Measurements from ENCODE around the gene APOBEC3B.
"Not testable (repeated sequence)": the region's sequence is repeated elsewhere in the genome, so short reads cannot be mapped to it uniquely, and the experiment has no call there.

Gene APOBEC3B

DNA sequence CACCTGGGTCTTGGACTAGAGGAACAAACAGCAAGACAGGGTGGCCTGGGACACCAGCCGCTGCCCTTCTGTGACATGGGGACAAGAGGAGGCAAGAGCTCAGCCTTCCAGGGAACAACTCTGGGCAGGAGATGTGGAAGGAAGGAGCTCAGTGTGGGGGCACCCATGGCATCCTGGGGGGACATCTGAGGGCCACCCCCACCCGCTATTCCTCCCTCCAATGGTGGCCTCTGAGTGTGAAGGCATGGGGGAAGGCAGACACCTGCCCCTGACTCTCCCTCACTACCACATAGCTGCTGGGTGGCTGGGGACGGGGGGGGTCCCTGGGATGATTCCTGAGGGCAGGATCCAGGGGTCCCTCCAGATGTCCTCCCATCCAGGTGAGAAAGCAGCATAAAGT, 4.5 kb downstream of the APOBEC3B start:
- TF ChIP-seq TSHZ2 (CRISPR knock-in tag; IDR thresholded peaks at IDR 0.05), result no peak
- TF ChIP-seq ARNTL (CRISPR knock-in tag; IDR thresholded peaks at IDR 0.05; ENCODE audit: borderline replicate concordance, low read depth), result no peak
- no peak for TF ChIP-seq TOX (CRISPR knock-in tag; IDR thresholded peaks at IDR 0.05; ENCODE audit: borderline replicate concordance)
- TF ChIP-seq PPARA (CRISPR knock-in tag; IDR thresholded peaks at IDR 0.05; ENCODE audit: borderline replicate concordance), result no peak
- ATAC-seq, result no peak

GRCh38 chr22:38987171-38987895, 5.2 kb downstream of the APOBEC3B start:
- no peak for ATAC-seq
- TF ChIP-seq ZC3H10 (CRISPR knock-in tag; IDR thresholded peaks at IDR 0.05), result no peak
- TF ChIP-seq RARB (CRISPR knock-in tag; IDR thresholded peaks at IDR 0.05), result no peak
- no peak for TF ChIP-seq ESRRG (CRISPR knock-in tag; IDR thresholded peaks at IDR 0.05)
- no peak for TF ChIP-seq ZNF70 (CRISPR knock-in tag; IDR thresholded peaks at IDR 0.05)

GRCh38 chr22:38989466-38989865, 7.3 kb downstream of the APOBEC3B start:
- TF ChIP-seq GLIS3 (CRISPR knock-in tag; IDR thresholded peaks at IDR 0.05) (no peak), SNAI2 (CRISPR knock-in tag; IDR thresholded peaks at IDR 0.05) (no peak), OSR1 (CRISPR knock-in tag; IDR thresholded peaks at IDR 0.05) (no peak), BACH2 (CRISPR knock-in tag; IDR thresholded peaks at IDR 0.05; ENCODE audit: borderline replicate concordance) (no peak), ZC3H10 (CRISPR knock-in tag; IDR thresholded peaks at IDR 0.05) (no peak), ZNF8 (CRISPR knock-in tag; IDR thresholded peaks at IDR 0.05) (no peak), ZFP30 (CRISPR knock-in tag; IDR thresholded peaks at IDR 0.05) (no peak), POU6F1 (CRISPR knock-in tag; IDR thresholded peaks at IDR 0.05; ENCODE audit: borderline replicate concordance, low read depth) (no peak)
- TF ChIP-seq, protein P1, sequence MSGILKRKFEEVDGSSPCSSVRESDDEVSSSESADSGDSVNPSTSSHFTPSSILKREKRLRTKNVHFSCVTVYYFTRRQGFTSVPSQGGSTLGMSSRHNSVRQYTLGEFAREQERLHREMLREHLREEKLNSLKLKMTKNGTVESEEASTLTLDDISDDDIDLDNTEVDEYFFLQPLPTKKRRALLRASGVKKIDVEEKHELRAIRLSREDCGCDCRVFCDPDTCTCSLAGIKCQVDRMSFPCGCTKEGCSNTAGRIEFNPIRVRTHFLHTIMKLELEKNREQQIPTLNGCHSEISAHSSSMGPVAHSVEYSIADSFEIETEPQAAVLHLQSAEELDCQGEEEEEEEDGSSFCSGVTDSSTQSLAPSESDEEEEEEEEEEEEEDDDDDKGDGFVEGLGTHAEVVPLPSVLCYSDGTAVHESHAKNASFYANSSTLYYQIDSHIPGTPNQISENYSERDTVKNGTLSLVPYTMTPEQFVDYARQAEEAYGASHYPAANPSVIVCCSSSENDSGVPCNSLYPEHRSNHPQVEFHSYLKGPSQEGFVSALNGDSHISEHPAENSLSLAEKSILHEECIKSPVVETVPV (CRISPR knock-in tag; IDR thresholded peaks at IDR 0.05), result no peak
- ATAC-seq, result no peak

DNA sequence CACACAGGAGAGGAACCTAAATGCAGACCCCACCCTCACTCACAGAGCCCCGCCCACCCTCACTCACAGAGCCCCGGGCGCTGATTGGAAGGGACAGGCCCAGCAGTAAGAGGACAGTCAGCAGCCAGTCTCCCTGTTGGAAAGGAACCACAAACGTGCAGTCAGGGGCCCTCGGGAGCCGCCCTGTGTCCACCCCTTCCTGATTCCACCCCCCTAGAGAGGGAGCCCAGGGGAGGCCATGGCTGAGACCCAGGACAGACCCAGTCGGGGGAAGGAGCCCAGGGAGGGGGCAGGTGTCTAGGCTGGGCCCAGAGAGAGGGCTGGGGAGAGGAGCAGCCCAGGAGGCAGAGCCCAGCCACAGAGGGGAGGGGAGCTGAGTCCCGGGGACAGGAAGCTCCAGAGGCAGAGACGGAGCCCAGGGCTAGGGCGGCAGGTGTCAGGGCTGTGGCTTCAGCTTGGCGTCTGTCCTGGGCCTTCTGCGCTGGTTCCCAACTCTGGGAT, 10.8 kb downstream of the APOBEC3B start:
- ATAC-seq, result not testable (repeated sequence)

DNA sequence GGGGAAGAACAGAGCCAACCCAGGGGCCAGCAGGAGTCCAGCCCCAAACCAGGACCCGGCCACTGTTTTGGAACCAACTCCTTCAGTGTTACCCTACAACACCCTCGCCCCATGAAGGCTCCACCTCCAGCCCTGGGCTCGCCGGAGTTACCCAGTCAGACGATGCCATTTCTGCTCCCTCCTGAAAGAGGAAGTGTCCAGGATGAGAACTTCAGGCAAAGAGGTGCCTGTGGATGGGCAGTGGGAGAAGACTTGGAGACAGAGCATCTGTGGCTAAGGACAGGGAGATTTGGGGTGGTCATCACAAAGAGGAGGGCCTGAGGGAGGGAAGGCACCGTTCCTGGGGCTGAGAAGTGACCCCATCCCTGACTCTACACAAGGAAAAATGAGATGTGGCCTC, 14.0 kb downstream of the APOBEC3B start:
- ATAC-seq, result no peak
- TF ChIP-seq GLIS3 (CRISPR knock-in tag; IDR thresholded peaks at IDR 0.05) (no peak), TCF4 (CRISPR knock-in tag; IDR thresholded peaks at IDR 0.05; ENCODE audit: borderline replicate concordance) (no peak), TOX (CRISPR knock-in tag; IDR thresholded peaks at IDR 0.05; ENCODE audit: borderline replicate concordance) (no peak), TSHZ2 (CRISPR knock-in tag; IDR thresholded peaks at IDR 0.05) (no peak), RARB (CRISPR knock-in tag; IDR thresholded peaks at IDR 0.05) (no peak), POU6F1 (CRISPR knock-in tag; IDR thresholded peaks at IDR 0.05; ENCODE audit: borderline replicate concordance, low read depth) (no peak)
